HFFc6 (cell line): ENCODE data around the gene PNPLA1. TPM values are rescaled to one million over a fixed set of nuclear protein-coding genes. Genes with fewer than 3 reads are reported as not detected.

Source experiments
- DNase-seq: peaks from one replicate; pipeline ENCODE4 v3.0.0-alpha.2; 2018
- H3K27ac Mint-ChIP-seq: 2 replicates; pipeline ENCODE4 v1.8.0; 2020; ENCODE audit warnings: mild to moderate bottlenecking, mixed read lengths
- H3K27me3 Mint-ChIP-seq: 2 replicates; pipeline ENCODE4 v1.8.0; 2021; ENCODE audit warnings: mild to moderate bottlenecking, moderate library complexity, mixed read lengths; ENCODE audit not compliant: insufficient read depth
- H3K36me3 Mint-ChIP-seq: 2 replicates; pipeline ENCODE4 v1.8.0; 2021; ENCODE audit warnings: low read depth, mixed read lengths
- H3K4me1 Mint-ChIP-seq: 2 replicates; pipeline ENCODE4 v1.8.0; 2020; ENCODE audit warnings: low read depth, mixed read lengths
- H3K4me3 Mint-ChIP-seq: 2 replicates; pipeline ENCODE4 v1.8.0; 2020; ENCODE audit warnings: mild to moderate bottlenecking, moderate library complexity, mixed read lengths
- H3K9me3 Mint-ChIP-seq: 2 replicates; pipeline ENCODE4 v1.8.0; 2020; ENCODE audit warnings: mild to moderate bottlenecking, mixed read lengths
- total RNA-seq, 6 experiments: library from RNA; stranded (reverse); fragmentation: NEBNext Ultra II Directional; extraction: Animal tissue kit (Norgen Biotek cat#: 25700); gene quantifications; 2 replicates in 1 of 6; 3 replicates in 5 of 6; pipeline ENCODE4 v1.2.3, GENCODE V29; 2021
- TF ChIP-seq, protein P1 (sequence below): fragments of 200-600 bp; sonication (generic); IDR thresholded peaks from 2 replicates; pipeline ENCODE4 v1.5.0; 2021; ENCODE audit warnings: antibody characterized with exemption, mild to moderate bottlenecking

Gene PNPLA1
- total RNA-seq, 6 experiments from 2014 or later, result not detected

DNA sequence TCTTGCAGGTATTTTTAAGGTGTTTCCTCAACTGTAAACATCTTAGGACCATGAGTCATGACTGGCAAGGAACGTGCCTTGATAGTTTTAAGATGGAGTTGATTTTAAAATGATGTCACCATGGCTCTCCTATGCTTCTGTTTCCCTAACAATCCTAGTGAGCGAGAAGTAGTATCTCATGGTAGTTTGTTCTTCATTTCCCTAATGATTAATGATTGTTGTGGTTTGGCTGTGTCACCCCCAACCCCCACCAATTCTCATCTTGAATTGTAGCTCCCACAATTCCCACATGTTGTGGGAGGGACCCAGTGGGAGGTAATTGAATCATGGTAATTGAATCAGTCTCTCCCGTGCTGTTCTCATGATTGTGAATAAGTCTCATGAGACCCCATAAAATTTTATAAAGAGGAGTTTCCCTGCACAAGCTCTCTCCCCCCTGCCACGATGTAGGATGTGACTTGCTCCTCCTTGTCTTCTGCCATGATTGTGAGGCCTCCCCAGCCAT, 83.6 kb downstream of the PNPLA1 start:
- Mint-ChIP-seq H3K27me3 (peaks cover 3% of the 10 kb centered on the region), H3K4me3 (no peak overlapping the region), H3K4me1 (peaks cover 35% of the 10 kb centered on the region), H3K9me3 (no peaks in the 10 kb centered on the region), H3K36me3 (0 out of 2 replicates have a peak, but pooled peaks cover 5% of the 10 kb centered on the region), H3K27ac (no peak overlapping the region)
- TF ChIP-seq, protein P1, sequence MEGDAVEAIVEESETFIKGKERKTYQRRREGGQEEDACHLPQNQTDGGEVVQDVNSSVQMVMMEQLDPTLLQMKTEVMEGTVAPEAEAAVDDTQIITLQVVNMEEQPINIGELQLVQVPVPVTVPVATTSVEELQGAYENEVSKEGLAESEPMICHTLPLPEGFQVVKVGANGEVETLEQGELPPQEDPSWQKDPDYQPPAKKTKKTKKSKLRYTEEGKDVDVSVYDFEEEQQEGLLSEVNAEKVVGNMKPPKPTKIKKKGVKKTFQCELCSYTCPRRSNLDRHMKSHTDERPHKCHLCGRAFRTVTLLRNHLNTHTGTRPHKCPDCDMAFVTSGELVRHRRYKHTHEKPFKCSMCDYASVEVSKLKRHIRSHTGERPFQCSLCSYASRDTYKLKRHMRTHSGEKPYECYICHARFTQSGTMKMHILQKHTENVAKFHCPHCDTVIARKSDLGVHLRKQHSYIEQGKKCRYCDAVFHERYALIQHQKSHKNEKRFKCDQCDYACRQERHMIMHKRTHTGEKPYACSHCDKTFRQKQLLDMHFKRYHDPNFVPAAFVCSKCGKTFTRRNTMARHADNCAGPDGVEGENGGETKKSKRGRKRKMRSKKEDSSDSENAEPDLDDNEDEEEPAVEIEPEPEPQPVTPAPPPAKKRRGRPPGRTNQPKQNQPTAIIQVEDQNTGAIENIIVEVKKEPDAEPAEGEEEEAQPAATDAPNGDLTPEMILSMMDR, result no peak
- no peak for DNase-seq

DNA sequence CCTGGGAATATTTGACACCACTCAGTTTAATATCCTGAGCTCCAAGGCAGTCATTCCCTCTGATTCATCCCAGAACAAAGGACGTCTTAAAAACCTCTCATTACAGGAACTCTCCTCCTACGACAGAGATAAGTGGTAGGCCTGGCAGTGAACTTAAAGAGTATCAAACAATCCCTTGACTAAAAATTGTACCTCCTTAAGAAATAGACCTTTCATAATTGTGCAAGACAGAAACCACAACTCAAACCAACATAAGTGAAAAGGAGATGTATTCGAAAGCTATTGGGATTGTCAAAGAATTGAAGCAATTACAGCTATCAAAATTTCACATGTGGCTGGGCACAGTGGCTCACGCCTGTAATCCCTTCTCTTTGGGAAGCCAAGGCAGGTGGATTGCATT, 86.0 kb downstream of the PNPLA1 start:
- H3K36me3 Mint-ChIP-seq, result 0 out of 2 replicates have a peak, but pooled peaks cover 5% of the 10 kb centered on the region

DNA sequence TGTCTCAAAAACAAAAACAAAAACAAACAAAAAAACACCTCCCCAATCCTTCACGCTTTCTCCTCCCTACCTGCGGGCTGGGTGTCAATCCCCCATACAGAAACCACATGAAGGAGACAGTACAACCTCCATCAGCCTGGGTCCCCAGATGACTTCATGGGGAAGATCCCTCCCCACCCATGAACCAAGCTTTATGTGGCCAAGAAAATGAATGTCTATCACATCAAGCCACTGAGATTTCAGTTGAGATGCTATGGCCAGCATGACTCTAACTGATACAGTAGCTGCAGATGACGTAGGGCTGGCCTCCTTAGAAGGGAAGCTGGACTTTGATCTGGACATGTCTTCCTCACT, 88.0 kb downstream of the PNPLA1 start:
- no peak overlapping the region for H3K4me3 Mint-ChIP-seq

More for the DNA sequence above, 86.0 kb downstream of the PNPLA1 start:
- Mint-ChIP-seq H3K4me3 (no peak overlapping the region), H3K9me3 (no peaks in the 10 kb centered on the region), H3K27ac (no peak overlapping the region), H3K4me1 (peaks cover 31% of the 10 kb centered on the region), H3K27me3 (peaks cover 4% of the 10 kb centered on the region)
- DNase-seq, result no peak
- TF ChIP-seq, protein P1, result no peak

More for the DNA sequence above, 88.0 kb downstream of the PNPLA1 start:
- Mint-ChIP-seq H3K4me1 (peaks cover 20% of the 10 kb centered on the region), H3K27me3 (peaks cover 4% of the 10 kb centered on the region), H3K9me3 (no peaks in the 10 kb centered on the region), H3K36me3 (0 out of 2 replicates have a peak, but pooled peaks cover 3% of the 10 kb centered on the region), H3K27ac (no peak overlapping the region)
- TF ChIP-seq, protein P1, result no peak
- DNase-seq, result no peak

Other genes starting within 250 kb of the PNPLA1 start
- not detected for gene SLC26A8, start 245.4 kb upstream of the PNPLA1 start, total RNA-seq
- 10 to 100 TPM; 34.1 to 40.4 (median 37.1) TPM for gene MAPK14, start 242.3 kb upstream of the PNPLA1 start, total RNA-seq
- 10 to 100 TPM in 2 of 6 experiments, 1 to 10 TPM in 4; 5.7 to 12.4 (median 6.5) TPM for gene MAPK13, start 139.5 kb upstream of the PNPLA1 start, total RNA-seq
- 10 to 100 TPM; 26.5 to 32.4 (median 28.9) TPM for gene BRPF3, start 73.3 kb upstream of the PNPLA1 start, total RNA-seq
- not detected for gene BNIP5, start 66.8 kb downstream of the PNPLA1 start, total RNA-seq
- gene ETV7, start 117.6 kb downstream of the PNPLA1 start, total RNA-seq, result under 1 TPM in 4 of 6 experiments, not detected in 2; 0.20 to 0.32 (median 0.24) TPM
- under 1 TPM in 3 of 6 experiments, not detected in 3; 0.09 to 0.12 (median 0.09) TPM for gene PXT1, start 172.8 kb downstream of the PNPLA1 start, total RNA-seq
- gene KCTD20, start 172.9 kb downstream of the PNPLA1 start, total RNA-seq, result 10 to 100 TPM; 53.0 to 81.7 (median 65.4) TPM